GM23338 (cell line): ENCODE results near the gene PNPO.

ENCODE experiments used
- CREB1 ChIP-seq: fragments of 250-450 bp; sonication (Bioruptor Pico); IDR thresholded peaks from 2 replicates; pipeline ENCODE4 v1.5.0; 2020; ENCODE audit warnings: low read depth, mild to moderate bottlenecking, moderate library complexity
- CTCF ChIP-seq, 2 experiments: fragments of 200-600 bp in 1 of 2; sonication (generic) in 1 of 2; conservative IDR thresholded peaks; 2 replicates each; pipeline versions ENCODE4 v1.5.1 to v1.6.1; 2016 to 2017; ENCODE audit warnings: antibody characterized with exemption in 2 of 2, low read depth in 2 of 2, mild to moderate bottlenecking in 2 of 2, moderate library complexity in 1 of 2
- ETS1 ChIP-seq: IDR thresholded peaks from 2 replicates; pipeline ENCODE4 v1.6.1; 2016; ENCODE audit warnings: antibody characterized with exemption
- EZH2 ChIP-seq: fragments of 200-600 bp; sonication (generic); IDR thresholded peaks from one replicate; pipeline ENCODE4 v1.8.0; 2017; ENCODE audit warnings: antibody characterized with exemption, mild to moderate bottlenecking, low read depth; ENCODE audit not compliant: unreplicated experiment
- EZH2phosphoT487 ChIP-seq: fragments of 200-600 bp; sonication (generic); IDR thresholded peaks from one replicate; pipeline ENCODE4 v1.8.1; 2018; ENCODE audit warnings: antibody characterized with exemption; ENCODE audit not compliant: unreplicated experiment
- JUNB ChIP-seq: IDR thresholded peaks from one replicate; pipeline ENCODE4 v1.6.1; 2016; ENCODE audit warnings: antibody characterized with exemption; ENCODE audit not compliant: unreplicated experiment
- NANOG ChIP-seq: IDR thresholded peaks from 2 replicates; pipeline ENCODE4 v1.6.1; 2016; ENCODE audit warnings: antibody characterized with exemption, borderline replicate concordance
- POLR2AphosphoS5 ChIP-seq: IDR thresholded peaks from 2 replicates; pipeline ENCODE4 v1.6.1; 2016; ENCODE audit warnings: antibody characterized with exemption, low read depth
- REST ChIP-seq: IDR thresholded peaks from one replicate; pipeline ENCODE4 v1.6.1; 2018; ENCODE audit warnings: antibody characterized with exemption; ENCODE audit not compliant: unreplicated experiment
- ZNF331 ChIP-seq: fragments of 250-450 bp; sonication (Bioruptor Pico); IDR thresholded peaks from 2 replicates; pipeline ENCODE4 v1.5.0; 2020; ENCODE audit warnings: low read depth, mild to moderate bottlenecking, moderate library complexity

GRCh38 chr17:47955497-47956461 is 14.4 kb downstream of the PNPO start:
- TF ChIP-seq CTCF (conservative IDR thresholded peaks at IDR 0.05; ENCODE audit: low read depth in 2 of 2) (no peak), EZH2 (no peak), CREB1 (no peak), EZH2phosphoT487 (no peak), POLR2AphosphoS5 (no peak), REST (no peak), NANOG (no peak), JUNB (no peak), ETS1 (no peak), ZNF331 (CRISPR knock-in tag) (no peak)
